Measurements from ENCODE around the gene CNTNAP4. TPM values are rescaled to one million over a fixed set of nuclear protein-coding genes. Genes with fewer than 3 reads are reported as not detected.

Gene CNTNAP4
- polyA plus RNA-seq, 1 donor from 2014 or later, result 75.8 TPM

- Histone ChIP-seq H3F3A (ENCODE audit: insufficient read depth, low read length, poor library complexity, severe bottlenecking) (no peaks in the 10 kb centered on the region), H3K27me3 (ENCODE audit: insufficient read depth, low read depth, low read length) (no peaks in the 10 kb centered on the region), H3K27ac (ENCODE audit: low read length) (no peak overlapping the region), H3K79me2 (replicated peaks; ENCODE audit: insufficient read depth, low read length) (no peaks in the 10 kb centered on the region), H3K9me2 (ENCODE audit: insufficient read depth, low read length) (no peaks in the 10 kb centered on the region), H3K4me3 (ENCODE audit: low read length) (no peak overlapping the region), H3K4me2 (ENCODE audit: low read length) (no peak overlapping the region), H2AFZ (ENCODE audit: low read depth, low read length) (no peak overlapping the region), H3K9me3 (ENCODE audit: low read length) (no peaks in the 10 kb centered on the region), H3K9ac (ENCODE audit: low read length) (no peak overlapping the region), H4K20me1 (ENCODE audit: insufficient read depth) (no peaks in the 10 kb centered on the region), H3K36me3 (ENCODE audit: insufficient read depth, low read length) (no peaks in the 10 kb centered on the region)
- TF ChIP-seq EZH2 (IDR thresholded peaks at IDR 0.05; ENCODE audit: borderline replicate concordance, insufficient read depth, low read length, poor library complexity, severe bottlenecking) (no peak), EP300 (conservative IDR thresholded peaks at IDR 0.05; ENCODE audit: poor library complexity, severe bottlenecking) (no peak), MXI1 (conservative IDR thresholded peaks at IDR 0.05; ENCODE audit: poor library complexity, severe bottlenecking) (no peak), SMC3 (conservative IDR thresholded peaks at IDR 0.05; ENCODE audit: poor library complexity) (no peak), CTCF (IDR thresholded peaks at IDR 0.05; ENCODE audit: poor library complexity, severe bottlenecking) (no peak), REST (IDR thresholded peaks at IDR 0.05; ENCODE audit: borderline replicate concordance) (no peak), POLR2AphosphoS5 (IDR thresholded peaks at IDR 0.05) (no peak), RAD21 (conservative IDR thresholded peaks at IDR 0.05) (no peak), TAF1 (IDR thresholded peaks at IDR 0.05; ENCODE audit: low read depth) (no peak)
Observed at GRCh38 chr16:76518781-76519180, 241.6 kb downstream of the CNTNAP4 start.

GRCh38 chr16:76524356-76524755 is 247.2 kb downstream of the CNTNAP4 start:
- Histone ChIP-seq H3F3A (ENCODE audit: insufficient read depth, low read length, poor library complexity, severe bottlenecking) (no peaks in the 10 kb centered on the region), H3K9me2 (ENCODE audit: insufficient read depth, low read length) (no peaks in the 10 kb centered on the region), H4K20me1 (ENCODE audit: insufficient read depth) (no peaks in the 10 kb centered on the region), H3K4me2 (ENCODE audit: low read length) (no peak overlapping the region), H2AFZ (ENCODE audit: low read depth, low read length) (no peak overlapping the region), H3K36me3 (ENCODE audit: insufficient read depth, low read length) (no peaks in the 10 kb centered on the region), H3K27ac (ENCODE audit: low read length) (no peak overlapping the region), H3K79me2 (replicated peaks; ENCODE audit: insufficient read depth, low read length) (no peaks in the 10 kb centered on the region), H3K27me3 (ENCODE audit: insufficient read depth, low read depth, low read length) (no peaks in the 10 kb centered on the region), H3K9ac (ENCODE audit: low read length) (no peak overlapping the region), H3K4me3 (ENCODE audit: low read length) (no peak overlapping the region), H3K9me3 (ENCODE audit: low read length) (no peaks in the 10 kb centered on the region)
- TF ChIP-seq SMC3 (conservative IDR thresholded peaks at IDR 0.05; ENCODE audit: poor library complexity), result no peak
- no peak for TF ChIP-seq RAD21 (conservative IDR thresholded peaks at IDR 0.05)
- no peak for TF ChIP-seq REST (IDR thresholded peaks at IDR 0.05; ENCODE audit: borderline replicate concordance)
- TF ChIP-seq TAF1 (IDR thresholded peaks at IDR 0.05; ENCODE audit: low read depth), result no peak
- no peak for TF ChIP-seq MXI1 (conservative IDR thresholded peaks at IDR 0.05; ENCODE audit: poor library complexity, severe bottlenecking)
- no peak for TF ChIP-seq CTCF (IDR thresholded peaks at IDR 0.05; ENCODE audit: poor library complexity, severe bottlenecking)
- TF ChIP-seq EP300 (conservative IDR thresholded peaks at IDR 0.05; ENCODE audit: poor library complexity, severe bottlenecking), result no peak
- TF ChIP-seq POLR2AphosphoS5 (IDR thresholded peaks at IDR 0.05), result no peak
- no peak for TF ChIP-seq EZH2 (IDR thresholded peaks at IDR 0.05; ENCODE audit: borderline replicate concordance, insufficient read depth, low read length, poor library complexity, severe bottlenecking)

Data from neural cell (in vitro differentiated cells).